Measurements from ENCODE around the gene ZNF664.
A peak's percentile ranks its signal among the peaks of the same experiment; 100 is the strongest.

ZNF664 gene

DNA sequence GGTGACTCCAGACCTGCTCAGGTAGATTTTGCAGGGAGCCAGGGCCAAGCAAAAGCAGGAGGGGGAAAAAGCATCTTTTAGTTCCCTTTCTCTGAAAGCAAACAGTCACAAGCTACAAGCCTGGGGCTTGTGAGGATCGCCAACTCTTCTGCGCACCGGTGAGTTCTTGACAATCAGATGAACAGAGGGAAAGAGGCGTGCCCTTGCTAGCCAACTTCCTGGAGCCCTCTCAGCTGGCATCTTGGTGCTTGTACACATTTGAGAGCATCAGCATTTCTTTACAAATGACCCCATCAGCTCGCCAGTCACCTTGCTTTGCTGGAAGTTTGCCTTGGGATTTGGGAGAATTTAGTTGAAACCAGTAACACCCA is 55.5 kb downstream of the ZNF664 start:
- H3K9me3 ChIP-seq (ENCODE audit: control insufficient read depth, low read length), result no peaks in the 10 kb centered on the region
- H3K27me3 ChIP-seq (replicated peaks; ENCODE audit: control insufficient read depth, insufficient read depth, low read length, poor library complexity, severe bottlenecking), result no peaks in the 10 kb centered on the region
- H3K36me3 ChIP-seq (ENCODE audit: control insufficient read depth, insufficient read depth, low read length), result no peaks in the 10 kb centered on the region
- H3K4me1 ChIP-seq (ENCODE audit: control insufficient read depth, insufficient read depth, low read length, poor library complexity, severe bottlenecking), result no peaks in the 10 kb centered on the region
- H3K27ac ChIP-seq (ENCODE audit: insufficient read depth, low read length, poor library complexity, severe bottlenecking), result no peak overlapping the region
- no peak for DNase-seq
- H3K4me3 ChIP-seq (ENCODE audit: insufficient read depth, low read depth, low read length, poor library complexity, severe bottlenecking), result no peak overlapping the region

DNA sequence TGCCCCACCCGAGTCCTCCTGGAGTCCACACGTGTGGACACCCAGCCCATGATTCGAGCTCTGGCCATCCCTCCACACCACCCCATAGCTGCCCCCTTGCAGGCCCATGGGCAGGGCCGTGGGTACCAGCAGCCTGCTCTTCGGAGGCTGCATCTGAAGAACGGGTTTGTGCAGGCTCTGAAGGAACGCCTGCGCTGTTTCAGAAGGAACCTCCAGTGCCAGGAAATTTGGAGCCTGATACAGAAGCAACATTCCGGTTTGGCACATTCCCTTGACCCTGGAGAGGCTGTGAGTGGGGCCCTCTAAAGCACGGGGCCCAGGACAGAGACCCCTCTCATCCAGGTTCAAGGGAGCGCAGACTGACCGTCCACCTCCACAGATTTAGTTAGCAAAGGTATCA is 57.0 kb downstream of the ZNF664 start:
- Histone ChIP-seq H3K27me3 (replicated peaks; ENCODE audit: control insufficient read depth, insufficient read depth, low read length, poor library complexity, severe bottlenecking) (no peaks in the 10 kb centered on the region), H3K4me1 (ENCODE audit: control insufficient read depth, insufficient read depth, low read length, poor library complexity, severe bottlenecking) (no peaks in the 10 kb centered on the region), H3K36me3 (ENCODE audit: control insufficient read depth, insufficient read depth, low read length) (no peaks in the 10 kb centered on the region), H3K4me3 (ENCODE audit: insufficient read depth, low read depth, low read length, poor library complexity, severe bottlenecking) (no peak overlapping the region), H3K9me3 (ENCODE audit: control insufficient read depth, low read length) (no peaks in the 10 kb centered on the region), H3K27ac (ENCODE audit: insufficient read depth, low read length, poor library complexity, severe bottlenecking) (no peak overlapping the region)
- DNase-seq, result no peak

DNA sequence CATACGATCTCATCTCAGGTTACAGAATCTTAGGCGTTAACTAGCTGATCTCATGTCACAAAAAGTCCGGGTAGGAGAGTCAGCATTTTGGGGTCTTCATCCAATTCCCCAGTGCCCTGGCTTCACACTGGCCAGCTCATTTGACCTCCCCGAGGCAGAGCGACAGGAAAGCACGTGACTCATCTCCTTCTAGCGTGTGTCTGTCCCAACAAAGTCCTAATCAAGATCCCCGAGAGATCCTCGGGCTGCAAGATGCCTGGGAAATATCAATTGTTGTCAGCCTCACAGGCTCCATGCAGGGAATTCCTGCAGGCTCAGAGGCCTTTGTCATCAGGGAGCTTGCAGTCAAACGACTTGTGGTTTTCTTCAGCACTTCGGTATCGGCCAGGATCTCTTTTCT is 57.5 kb downstream of the ZNF664 start:
- Histone ChIP-seq H3K36me3 (ENCODE audit: control insufficient read depth, insufficient read depth, low read length) (no peaks in the 10 kb centered on the region), H3K4me1 (ENCODE audit: control insufficient read depth, insufficient read depth, low read length, poor library complexity, severe bottlenecking) (no peaks in the 10 kb centered on the region), H3K9me3 (ENCODE audit: control insufficient read depth, low read length) (no peaks in the 10 kb centered on the region), H3K4me3 (ENCODE audit: insufficient read depth, low read depth, low read length, poor library complexity, severe bottlenecking) (no peak overlapping the region), H3K27ac (ENCODE audit: insufficient read depth, low read length, poor library complexity, severe bottlenecking) (no peak overlapping the region), H3K27me3 (replicated peaks; ENCODE audit: control insufficient read depth, insufficient read depth, low read length, poor library complexity, severe bottlenecking) (no peaks in the 10 kb centered on the region)
- no peak for DNase-seq

DNA sequence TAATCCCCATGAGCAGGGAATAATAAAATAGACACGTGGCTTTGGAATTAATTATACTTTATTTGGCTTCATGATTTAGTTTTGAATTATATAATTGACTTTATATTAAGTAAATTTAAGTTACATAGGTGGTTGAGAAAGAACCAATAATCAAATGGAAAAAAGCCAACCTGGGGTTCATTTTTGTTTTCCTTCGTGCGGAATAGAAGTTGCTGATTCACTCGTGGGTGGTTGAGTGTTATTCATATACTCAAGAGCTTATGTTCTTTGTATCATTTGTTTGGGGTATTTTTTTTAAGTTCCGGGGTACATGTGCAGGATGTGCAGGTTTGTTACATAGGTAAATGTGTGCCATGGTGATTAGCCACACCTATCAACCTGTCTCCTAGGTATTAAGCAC is 58.0 kb downstream of the ZNF664 start:
- Histone ChIP-seq H3K4me1 (ENCODE audit: control insufficient read depth, insufficient read depth, low read length, poor library complexity, severe bottlenecking) (no peaks in the 10 kb centered on the region), H3K27ac (ENCODE audit: insufficient read depth, low read length, poor library complexity, severe bottlenecking) (no peak overlapping the region), H3K36me3 (ENCODE audit: control insufficient read depth, insufficient read depth, low read length) (no peaks in the 10 kb centered on the region), H3K9me3 (ENCODE audit: control insufficient read depth, low read length) (no peaks in the 10 kb centered on the region), H3K4me3 (ENCODE audit: insufficient read depth, low read depth, low read length, poor library complexity, severe bottlenecking) (no peak overlapping the region), H3K27me3 (replicated peaks; ENCODE audit: control insufficient read depth, insufficient read depth, low read length, poor library complexity, severe bottlenecking) (no peaks in the 10 kb centered on the region)
- DNase-seq, result no peak

DNA sequence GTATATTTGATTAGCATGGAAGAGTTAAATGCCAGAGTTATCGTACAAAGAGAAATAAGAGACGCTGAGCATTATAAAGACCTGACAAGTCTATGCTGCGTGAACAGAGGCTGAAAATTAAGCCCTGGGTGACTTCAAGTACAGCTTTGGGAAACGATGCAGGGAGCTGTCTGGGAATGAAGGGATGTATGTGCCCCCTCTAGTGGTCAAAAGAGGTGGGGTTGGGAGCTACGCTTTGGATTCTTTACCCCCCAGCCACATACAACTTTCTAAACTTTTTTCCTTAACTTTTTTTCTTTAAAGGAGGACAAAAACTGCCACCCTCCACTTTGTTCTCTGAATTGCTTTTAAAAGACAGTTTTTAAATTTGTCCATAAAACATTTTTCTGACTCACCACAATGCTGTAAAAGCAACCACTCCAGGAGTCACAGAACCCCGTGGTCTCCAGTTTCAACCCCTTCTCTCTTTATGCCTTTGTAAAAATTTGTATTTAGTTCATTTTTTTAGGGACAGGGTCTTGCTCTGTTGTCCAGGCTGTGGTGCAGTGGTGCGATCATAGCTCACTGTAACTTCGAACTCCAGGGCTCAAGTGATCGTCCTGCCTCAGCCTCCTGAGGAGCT is 59.4 kb downstream of the ZNF664 start:
- no peak overlapping the region for H3K4me3 ChIP-seq (ENCODE audit: insufficient read depth, low read depth, low read length, poor library complexity, severe bottlenecking)
- H3K27me3 ChIP-seq (replicated peaks; ENCODE audit: control insufficient read depth, insufficient read depth, low read length, poor library complexity, severe bottlenecking), result no peaks in the 10 kb centered on the region
- DNase-seq, result no peak
- no peaks in the 10 kb centered on the region for H3K36me3 ChIP-seq (ENCODE audit: control insufficient read depth, insufficient read depth, low read length)
- no peaks in the 10 kb centered on the region for H3K9me3 ChIP-seq (ENCODE audit: control insufficient read depth, low read length)
- no peak overlapping the region for H3K27ac ChIP-seq (ENCODE audit: insufficient read depth, low read length, poor library complexity, severe bottlenecking)
- H3K4me1 ChIP-seq (ENCODE audit: control insufficient read depth, insufficient read depth, low read length, poor library complexity, severe bottlenecking), result no peaks in the 10 kb centered on the region

DNA sequence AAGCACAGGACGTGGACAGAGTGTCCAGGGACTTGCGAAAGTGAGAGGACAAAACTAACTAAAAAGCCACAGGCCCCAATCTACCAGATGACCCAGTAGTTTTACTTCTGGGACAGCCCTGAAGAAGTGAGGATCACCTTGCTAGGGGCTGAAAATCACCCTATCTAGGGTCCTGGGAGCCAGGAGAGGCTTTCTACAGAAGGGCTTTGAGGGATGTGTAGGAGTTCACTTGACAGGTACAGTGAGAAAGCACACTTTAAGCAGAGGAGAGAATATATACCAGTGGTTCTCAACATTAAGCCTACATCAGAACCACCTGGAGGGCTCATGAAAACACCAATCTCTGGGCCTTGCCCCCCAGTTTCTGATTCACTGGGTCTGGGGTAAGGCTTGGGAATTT is 60.8 kb downstream of the ZNF664 start:
- H3K4me3 ChIP-seq (ENCODE audit: insufficient read depth, low read depth, low read length, poor library complexity, severe bottlenecking), result no peak overlapping the region
- no peak for DNase-seq
- no peak overlapping the region for H3K27ac ChIP-seq (ENCODE audit: insufficient read depth, low read length, poor library complexity, severe bottlenecking)
- no peaks in the 10 kb centered on the region for H3K36me3 ChIP-seq (ENCODE audit: control insufficient read depth, insufficient read depth, low read length)
- H3K27me3 ChIP-seq (replicated peaks; ENCODE audit: control insufficient read depth, insufficient read depth, low read length, poor library complexity, severe bottlenecking), result no peaks in the 10 kb centered on the region
- no peaks in the 10 kb centered on the region for H3K4me1 ChIP-seq (ENCODE audit: control insufficient read depth, insufficient read depth, low read length, poor library complexity, severe bottlenecking)
- no peaks in the 10 kb centered on the region for H3K9me3 ChIP-seq (ENCODE audit: control insufficient read depth, low read length)

DNA sequence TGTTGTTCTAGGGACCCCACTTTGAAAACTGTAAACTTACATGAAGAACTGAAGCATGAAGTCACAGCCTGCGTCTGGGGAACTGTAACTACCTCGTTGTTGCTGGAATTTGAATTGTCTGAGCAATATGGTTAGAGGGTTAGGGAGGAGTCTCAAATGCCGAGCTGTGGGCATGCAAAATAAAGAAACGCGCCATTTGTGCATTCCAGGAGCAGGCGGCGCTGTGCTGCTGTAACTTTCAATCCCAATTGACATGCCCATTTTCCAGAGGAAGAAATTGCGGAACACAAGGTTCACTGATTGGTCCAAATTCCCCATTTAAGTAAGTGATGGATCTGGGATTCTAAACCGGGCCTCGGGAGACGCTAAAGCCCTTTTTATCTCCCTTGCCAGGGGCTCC is 61.3 kb downstream of the ZNF664 start:
- no peaks in the 10 kb centered on the region for H3K9me3 ChIP-seq (ENCODE audit: control insufficient read depth, low read length)
- H3K27me3 ChIP-seq (replicated peaks; ENCODE audit: control insufficient read depth, insufficient read depth, low read length, poor library complexity, severe bottlenecking), result no peaks in the 10 kb centered on the region
- no peak overlapping the region for H3K27ac ChIP-seq (ENCODE audit: insufficient read depth, low read length, poor library complexity, severe bottlenecking)
- DNase-seq, result no peak
- no peak overlapping the region for H3K4me3 ChIP-seq (ENCODE audit: insufficient read depth, low read depth, low read length, poor library complexity, severe bottlenecking)
- H3K36me3 ChIP-seq (ENCODE audit: control insufficient read depth, insufficient read depth, low read length), result no peaks in the 10 kb centered on the region
- no peaks in the 10 kb centered on the region for H3K4me1 ChIP-seq (ENCODE audit: control insufficient read depth, insufficient read depth, low read length, poor library complexity, severe bottlenecking)

DNA sequence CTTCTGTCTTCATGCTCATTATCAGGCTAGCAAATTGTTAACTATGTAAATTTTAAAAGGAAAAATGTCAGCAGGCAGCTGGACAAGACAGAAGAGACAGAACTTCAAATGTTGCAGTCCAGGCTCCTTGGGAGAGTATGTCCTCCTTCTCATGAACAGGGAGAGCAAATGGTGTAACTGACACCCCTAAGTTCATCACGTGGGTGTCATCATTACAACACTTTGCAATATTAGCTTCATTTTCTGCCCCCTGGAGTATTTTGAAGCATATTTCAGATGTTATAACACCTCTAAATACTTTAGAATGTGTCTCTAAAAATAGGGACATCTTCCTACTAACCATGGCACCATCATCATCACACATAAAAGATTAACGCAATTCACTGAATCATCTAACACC is 62.1 kb downstream of the ZNF664 start:
- Histone ChIP-seq H3K36me3 (ENCODE audit: control insufficient read depth, insufficient read depth, low read length) (no peaks in the 10 kb centered on the region), H3K27ac (ENCODE audit: insufficient read depth, low read length, poor library complexity, severe bottlenecking) (no peak overlapping the region), H3K9me3 (ENCODE audit: control insufficient read depth, low read length) (no peaks in the 10 kb centered on the region), H3K4me1 (ENCODE audit: control insufficient read depth, insufficient read depth, low read length, poor library complexity, severe bottlenecking) (no peaks in the 10 kb centered on the region), H3K27me3 (replicated peaks; ENCODE audit: control insufficient read depth, insufficient read depth, low read length, poor library complexity, severe bottlenecking) (no peaks in the 10 kb centered on the region), H3K4me3 (ENCODE audit: insufficient read depth, low read depth, low read length, poor library complexity, severe bottlenecking) (no peak overlapping the region)
- no peak for DNase-seq

DNA sequence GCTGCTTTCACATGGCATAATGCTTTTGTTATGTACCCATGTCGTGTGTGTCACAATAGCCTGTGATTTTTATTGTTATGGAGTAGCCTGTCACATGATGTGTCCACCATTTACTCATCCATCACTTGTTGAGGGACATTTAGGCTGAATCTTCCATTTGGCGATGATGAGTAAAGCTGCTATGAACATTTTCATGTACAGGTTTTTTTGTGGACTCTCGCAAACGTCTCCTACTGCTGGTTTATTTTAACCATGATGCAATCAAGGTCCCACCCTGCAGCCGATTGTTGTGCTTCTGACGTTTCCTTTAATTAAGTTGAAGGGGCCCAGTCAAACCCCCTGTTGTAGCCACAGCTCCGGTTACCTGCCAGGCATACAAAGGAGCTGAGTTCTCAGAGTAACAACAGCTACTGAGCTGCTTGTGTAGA is 63.2 kb downstream of the ZNF664 start:
- Histone ChIP-seq H3K9me3 (ENCODE audit: control insufficient read depth, low read length) (no peaks in the 10 kb centered on the region), H3K4me3 (ENCODE audit: insufficient read depth, low read depth, low read length, poor library complexity, severe bottlenecking) (no peak overlapping the region), H3K27ac (ENCODE audit: insufficient read depth, low read length, poor library complexity, severe bottlenecking) (no peak overlapping the region), H3K4me1 (ENCODE audit: control insufficient read depth, insufficient read depth, low read length, poor library complexity, severe bottlenecking) (no peaks in the 10 kb centered on the region), H3K27me3 (replicated peaks; ENCODE audit: control insufficient read depth, insufficient read depth, low read length, poor library complexity, severe bottlenecking) (no peaks in the 10 kb centered on the region), H3K36me3 (ENCODE audit: control insufficient read depth, insufficient read depth, low read length) (no peaks in the 10 kb centered on the region)
- DNase-seq, result no peak

DNA sequence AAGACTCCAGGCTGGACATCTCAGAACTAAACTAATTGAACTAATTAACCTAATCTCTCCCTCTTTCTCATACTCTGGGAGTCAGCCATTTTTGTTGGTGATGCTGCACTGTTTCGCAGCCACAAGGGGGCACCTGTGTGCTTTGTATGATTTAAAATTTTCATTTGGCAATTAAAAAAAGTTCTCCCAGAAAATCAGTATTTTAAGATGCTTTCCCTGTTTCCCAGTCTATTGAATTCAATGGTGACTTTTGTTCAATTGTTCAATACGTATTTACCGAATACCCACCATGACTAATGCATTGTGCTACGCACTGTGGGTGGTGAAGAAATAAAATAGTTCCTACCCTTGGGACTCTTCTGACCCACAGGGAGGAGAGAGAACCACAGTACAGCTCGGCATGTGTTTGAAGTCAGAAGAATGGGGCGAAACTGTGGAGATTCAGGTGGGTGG is 63.7 kb downstream of the ZNF664 start:
- DNase-seq, result peak in 1 of 3 donors; percentile 37
- Histone ChIP-seq H3K4me1 (ENCODE audit: control insufficient read depth, insufficient read depth, low read length, poor library complexity, severe bottlenecking) (no peaks in the 10 kb centered on the region), H3K9me3 (ENCODE audit: control insufficient read depth, low read length) (no peaks in the 10 kb centered on the region), H3K36me3 (ENCODE audit: control insufficient read depth, insufficient read depth, low read length) (no peaks in the 10 kb centered on the region), H3K27ac (ENCODE audit: insufficient read depth, low read length, poor library complexity, severe bottlenecking) (no peak overlapping the region), H3K27me3 (replicated peaks; ENCODE audit: control insufficient read depth, insufficient read depth, low read length, poor library complexity, severe bottlenecking) (no peaks in the 10 kb centered on the region), H3K4me3 (ENCODE audit: insufficient read depth, low read depth, low read length, poor library complexity, severe bottlenecking) (no peak overlapping the region)

All from effector memory CD4-positive, alpha-beta T cell (primary cell).